ENCODE results near the gene STAT5B. TPM values are rescaled to one million over a fixed set of nuclear protein-coding genes. Genes with fewer than 3 reads are reported as not detected.

Gene STAT5B
- total RNA-seq, 1 donor from 2014 or later: 67.9 TPM

DNA sequence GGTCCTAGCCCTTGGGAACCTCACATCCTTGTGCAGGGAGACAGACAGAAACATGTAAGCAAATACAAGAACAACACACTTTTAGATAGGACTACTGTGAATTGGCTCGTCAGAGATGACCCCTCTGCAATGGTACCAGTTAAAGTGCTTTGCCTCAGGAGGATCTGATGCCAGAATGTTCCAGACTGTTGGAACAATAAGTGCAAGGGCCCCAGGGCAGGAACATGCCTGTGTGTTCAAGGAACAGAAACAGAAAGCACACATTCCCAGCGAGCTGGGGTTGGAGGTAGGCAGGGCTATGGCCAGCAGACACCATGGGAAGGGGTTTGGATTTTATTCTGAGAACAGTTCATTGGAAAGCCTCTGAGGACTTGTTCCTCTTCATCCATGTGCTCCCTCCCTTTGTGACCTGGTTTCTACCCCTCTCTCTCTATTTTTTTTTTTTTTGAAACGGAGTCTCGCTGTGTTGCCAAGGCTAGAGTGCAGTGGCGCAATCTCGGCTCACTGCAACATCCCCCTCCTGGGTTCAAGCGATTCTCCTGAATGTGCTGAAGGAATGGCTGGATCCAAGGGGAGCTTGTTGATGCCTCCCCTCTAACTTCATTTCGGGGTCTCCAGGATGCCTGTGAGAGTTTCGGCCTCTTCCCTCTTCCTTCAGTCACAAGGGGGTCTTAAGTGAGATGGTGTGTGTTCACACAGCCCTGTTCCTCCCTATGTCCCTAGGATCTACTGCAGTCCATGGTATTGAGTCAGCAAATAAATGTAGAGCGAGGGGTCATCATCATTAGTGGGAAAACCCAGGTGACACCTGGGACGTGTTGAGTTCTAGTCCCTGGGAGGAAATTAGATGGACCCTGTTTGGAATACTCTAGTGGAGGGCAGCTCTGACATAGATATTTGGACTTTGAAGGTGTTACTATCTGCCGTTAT is 18.5 kb upstream of the STAT5B start:
- intact Hi-C loops (cut with DNase I): no loop called here
- TF ChIP-seq, protein P1, sequence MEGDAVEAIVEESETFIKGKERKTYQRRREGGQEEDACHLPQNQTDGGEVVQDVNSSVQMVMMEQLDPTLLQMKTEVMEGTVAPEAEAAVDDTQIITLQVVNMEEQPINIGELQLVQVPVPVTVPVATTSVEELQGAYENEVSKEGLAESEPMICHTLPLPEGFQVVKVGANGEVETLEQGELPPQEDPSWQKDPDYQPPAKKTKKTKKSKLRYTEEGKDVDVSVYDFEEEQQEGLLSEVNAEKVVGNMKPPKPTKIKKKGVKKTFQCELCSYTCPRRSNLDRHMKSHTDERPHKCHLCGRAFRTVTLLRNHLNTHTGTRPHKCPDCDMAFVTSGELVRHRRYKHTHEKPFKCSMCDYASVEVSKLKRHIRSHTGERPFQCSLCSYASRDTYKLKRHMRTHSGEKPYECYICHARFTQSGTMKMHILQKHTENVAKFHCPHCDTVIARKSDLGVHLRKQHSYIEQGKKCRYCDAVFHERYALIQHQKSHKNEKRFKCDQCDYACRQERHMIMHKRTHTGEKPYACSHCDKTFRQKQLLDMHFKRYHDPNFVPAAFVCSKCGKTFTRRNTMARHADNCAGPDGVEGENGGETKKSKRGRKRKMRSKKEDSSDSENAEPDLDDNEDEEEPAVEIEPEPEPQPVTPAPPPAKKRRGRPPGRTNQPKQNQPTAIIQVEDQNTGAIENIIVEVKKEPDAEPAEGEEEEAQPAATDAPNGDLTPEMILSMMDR (IDR thresholded peaks at IDR 0.05): no peak
- no peak for DNase-seq
- ATAC-seq: peak in 1 of 2 donors; percentile 18
- Histone ChIP-seq H3K27ac (no peak overlapping the region), H3K9me3 (no peaks in the 10 kb centered on the region), H3K4me1 (peaks cover 4% of the 10 kb centered on the region), H3K4me3 (no peak overlapping the region), H3K36me3 (peaks cover 62% of the 10 kb centered on the region), H3K27me3 (ENCODE audit: low read depth) (no peaks in the 10 kb centered on the region)

DNA sequence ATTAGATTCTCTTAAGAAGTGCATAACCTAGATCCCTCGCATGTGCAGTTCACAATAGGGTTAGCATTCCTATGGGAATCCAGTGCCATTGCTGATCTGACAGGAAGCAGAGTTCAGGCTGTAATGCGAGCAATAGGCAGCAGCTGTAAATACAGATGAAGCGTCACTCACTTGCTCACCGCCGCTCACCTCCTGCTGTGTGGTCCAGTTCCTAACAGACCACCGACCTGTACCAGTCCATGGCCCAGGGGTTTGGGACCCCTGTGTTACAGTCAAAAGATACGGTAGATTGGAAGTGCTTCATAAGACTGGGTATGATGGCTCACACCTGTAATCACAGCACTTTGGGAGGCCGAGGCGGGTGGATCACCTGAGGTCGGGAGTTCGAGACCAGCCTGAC is 14.9 kb upstream of the STAT5B start:
- Histone ChIP-seq H3K4me3 (no peak overlapping the region), H3K36me3 (peaks cover 40% of the 10 kb centered on the region), H3K27me3 (ENCODE audit: low read depth) (no peaks in the 10 kb centered on the region), H3K4me1 (peaks cover 35% of the 10 kb centered on the region), H3K9me3 (no peaks in the 10 kb centered on the region), H3K27ac (no peak overlapping the region)
- intact Hi-C loops (cut with DNase I): no loop called here
- TF ChIP-seq, protein P1 (IDR thresholded peaks at IDR 0.05): no peak
- ATAC-seq (no peak), DNase-seq (no peak)

DNA sequence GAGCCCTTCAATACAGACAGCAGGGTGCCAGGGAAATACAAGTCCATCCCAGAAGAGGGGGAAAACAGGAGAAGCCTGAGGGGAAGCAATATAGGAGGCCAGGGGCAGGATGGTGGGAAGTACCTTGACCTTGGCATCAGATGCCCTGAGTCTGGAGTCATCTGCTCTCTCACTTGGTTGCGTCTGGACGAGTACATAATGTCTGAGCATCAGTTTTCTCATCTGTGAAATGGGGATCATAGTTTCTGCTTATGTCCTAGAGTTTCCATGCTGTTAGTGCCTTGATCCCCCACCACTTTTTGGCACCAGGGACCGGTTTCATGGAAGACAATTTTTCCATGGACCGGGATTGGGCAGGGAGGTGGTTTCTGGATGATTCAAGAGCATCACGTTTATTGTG is 14.4 kb upstream of the STAT5B start:
- no peak for DNase-seq
- H3K9me3 ChIP-seq: no peaks in the 10 kb centered on the region
- H3K36me3 ChIP-seq: peaks cover 35% of the 10 kb centered on the region
- ATAC-seq: no peak
- intact Hi-C loops (cut with DNase I): no loop called here
- H3K27ac ChIP-seq: no peak overlapping the region
- H3K4me1 ChIP-seq: peaks cover 40% of the 10 kb centered on the region
- H3K27me3 ChIP-seq (ENCODE audit: low read depth): no peaks in the 10 kb centered on the region
- no peak overlapping the region for H3K4me3 ChIP-seq
- TF ChIP-seq, protein P1 (IDR thresholded peaks at IDR 0.05): no peak

DNA sequence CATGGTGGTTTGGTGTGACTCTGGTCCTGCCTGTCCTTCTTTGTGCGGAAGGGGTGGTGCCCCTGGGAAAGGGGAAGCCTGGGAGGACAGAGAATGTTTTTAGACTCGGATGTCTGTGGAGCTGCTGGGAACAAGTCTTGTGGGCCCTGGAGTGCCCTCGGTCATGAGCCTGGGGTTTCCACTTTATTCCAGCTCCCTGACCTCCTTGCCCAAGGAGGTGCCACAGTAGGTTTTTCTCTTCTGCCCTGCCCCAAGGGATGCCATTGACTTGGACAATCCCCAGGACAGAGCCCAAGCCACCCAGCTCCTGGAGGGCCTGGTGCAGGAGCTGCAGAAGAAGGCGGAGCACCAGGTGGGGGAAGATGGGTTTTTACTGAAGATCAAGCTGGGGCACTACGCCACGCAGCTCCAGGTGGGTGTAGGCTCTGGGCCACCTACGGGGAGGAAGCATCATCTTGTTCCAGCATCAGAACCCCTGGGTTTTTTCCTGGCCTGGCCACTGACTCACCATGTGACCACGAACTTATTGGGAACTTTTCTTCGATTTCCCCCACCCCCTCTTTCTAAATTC is 13.5 kb upstream of the STAT5B start:
- H3K27me3 ChIP-seq (ENCODE audit: low read depth): no peaks in the 10 kb centered on the region
- H3K36me3 ChIP-seq: peaks cover 29% of the 10 kb centered on the region
- DNase-seq (no peak), ATAC-seq (peak; percentile 3 to 4)
- H3K4me1 ChIP-seq: peaks cover 40% of the 10 kb centered on the region
- intact Hi-C loops (cut with DNase I): no loop called here
- H3K4me3 ChIP-seq: peak overlapping the region; percentile 74
- no peaks in the 10 kb centered on the region for H3K9me3 ChIP-seq
- H3K27ac ChIP-seq: peak overlapping the region; percentile 95
- TF ChIP-seq, protein P1 (IDR thresholded peaks at IDR 0.05): no peak

DNA sequence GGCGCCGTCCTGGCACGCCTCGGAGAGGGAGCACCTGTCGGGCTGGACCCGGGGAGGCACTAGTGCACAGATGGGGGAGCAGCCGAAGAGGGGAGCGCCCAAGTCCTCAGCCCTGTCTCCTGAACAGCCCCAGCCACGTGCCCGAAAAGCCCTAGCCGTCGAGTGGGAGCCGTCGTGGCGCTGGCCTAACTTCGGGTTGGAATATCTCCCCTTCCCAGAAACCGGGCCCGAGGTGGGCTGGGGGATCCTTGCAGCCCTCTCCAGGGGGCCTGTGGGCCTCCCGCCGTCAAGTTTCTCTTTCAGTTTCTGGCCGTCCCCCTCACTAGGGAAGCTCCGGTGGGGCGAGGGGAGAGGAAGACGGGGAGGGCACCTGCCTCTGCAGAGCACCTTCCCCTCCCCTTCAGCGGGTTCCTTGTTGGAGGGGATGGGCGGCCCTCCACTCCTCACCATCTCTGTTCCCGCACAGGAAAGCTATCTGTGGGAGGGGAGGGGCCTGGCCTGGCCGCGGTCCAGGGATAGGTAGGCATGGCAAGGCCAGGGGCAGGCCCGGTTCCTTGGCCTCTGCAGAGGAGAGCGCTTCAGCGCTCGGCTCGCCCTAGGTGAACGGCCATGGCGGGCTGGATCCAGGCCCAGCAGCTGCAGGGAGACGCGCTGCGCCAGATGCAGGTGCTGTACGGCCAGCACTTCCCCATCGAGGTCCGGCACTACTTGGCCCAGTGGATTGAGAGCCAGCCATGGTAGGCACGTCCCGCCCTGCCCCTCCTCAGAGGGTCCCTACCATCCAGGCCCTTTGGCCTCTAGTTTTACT is 12.8 kb upstream of the STAT5B start:
- DNase-seq: peak; percentile 68
- TF ChIP-seq, protein P1 (IDR thresholded peaks at IDR 0.05): no peak
- Histone ChIP-seq H3K9me3 (no peaks in the 10 kb centered on the region), H3K4me1 (peaks cover 40% of the 10 kb centered on the region), H3K27me3 (ENCODE audit: low read depth) (no peaks in the 10 kb centered on the region), H3K36me3 (peaks cover 24% of the 10 kb centered on the region), H3K4me3 (peak overlapping the region; percentile 74), H3K27ac (peak overlapping the region; percentile 95)
- peak; percentile 12 to 15 for ATAC-seq
- intact Hi-C loops (cut with DNase I): no loop called here
